IPS-NIHi7 (cell line): ENCODE measurements around the gene GPR17.

Experiments used
- DNase-seq: peaks from one replicate; pipeline ENCODE4 v3.0.0; 2012; ENCODE audit warnings: mixed read lengths; ENCODE audit errors: extremely low spot score

The GPR17 gene

GRCh38 chr2:127630096-127630863 is 15.7 kb upstream of the GPR17 start:
- DNase-seq, result no peak

DNA sequence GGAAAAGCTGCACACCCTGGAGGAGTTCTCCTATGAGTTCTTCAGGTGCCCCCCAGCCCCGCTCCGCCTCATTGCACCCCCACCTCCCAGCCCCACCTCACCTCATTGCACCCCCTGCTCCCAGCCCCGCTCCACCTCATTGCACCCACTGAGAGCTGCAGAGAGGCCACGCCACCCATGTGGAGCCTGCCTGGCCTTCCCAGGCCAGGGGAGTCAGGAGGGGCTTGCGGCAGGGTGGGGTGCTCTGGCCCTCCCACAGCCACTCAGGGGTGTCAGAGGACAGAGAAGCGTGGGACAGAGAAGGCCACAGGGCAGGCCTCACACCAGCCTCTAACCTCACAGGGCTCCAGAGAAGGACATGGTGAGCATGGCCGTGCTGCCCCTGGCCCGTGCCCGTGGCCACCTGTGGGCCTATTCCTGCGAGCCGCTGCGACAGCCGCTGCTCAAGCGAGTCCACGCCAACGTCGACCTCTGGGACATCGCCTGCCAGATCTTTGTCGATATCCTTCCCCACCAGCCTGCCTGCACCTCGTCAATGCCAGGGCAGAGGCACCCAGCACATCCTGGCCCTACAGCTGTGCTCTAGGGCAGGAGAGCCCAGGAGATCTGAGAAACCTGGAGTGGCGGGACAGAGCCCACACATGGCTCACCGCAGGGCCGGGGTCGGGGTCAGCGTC is 15.0 kb upstream of the GPR17 start:
- DNase-seq, result no peak

GRCh38 chr2:127631541-127631996 is 14.4 kb upstream of the GPR17 start:
- no peak for DNase-seq

GRCh38 chr2:127631997-127632581 is 13.9 kb upstream of the GPR17 start:
- no peak for DNase-seq

- no peak for DNase-seq
These were observed 13.1 kb upstream of the GPR17 start for GRCh38 chr2:127632592-127633489.

DNA sequence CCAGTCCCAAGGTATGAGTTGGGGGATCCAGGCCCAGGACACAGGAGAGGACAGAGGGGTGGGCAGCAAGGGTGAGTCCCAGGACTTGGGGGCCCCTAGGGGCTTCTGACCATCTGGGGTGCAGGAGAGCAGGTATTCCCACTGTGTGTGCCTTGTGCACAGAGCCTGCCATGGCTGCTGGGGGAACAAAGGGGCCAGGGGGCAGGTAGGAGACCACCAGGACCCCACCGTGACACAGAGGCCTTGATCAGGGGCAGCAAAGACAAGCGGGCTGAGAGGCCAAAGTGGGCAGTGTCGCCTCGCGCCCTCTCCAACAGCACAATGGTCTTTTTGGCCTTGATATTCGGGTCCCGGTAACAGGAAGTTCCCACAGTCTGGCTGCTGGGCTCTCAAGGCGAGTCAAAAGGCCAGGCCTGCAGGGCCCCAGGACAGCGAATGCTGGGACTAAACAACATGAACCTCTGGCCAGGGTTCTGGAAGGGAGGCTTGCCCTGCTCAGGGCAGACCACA is 12.3 kb upstream of the GPR17 start:
- DNase-seq, result no peak

DNA sequence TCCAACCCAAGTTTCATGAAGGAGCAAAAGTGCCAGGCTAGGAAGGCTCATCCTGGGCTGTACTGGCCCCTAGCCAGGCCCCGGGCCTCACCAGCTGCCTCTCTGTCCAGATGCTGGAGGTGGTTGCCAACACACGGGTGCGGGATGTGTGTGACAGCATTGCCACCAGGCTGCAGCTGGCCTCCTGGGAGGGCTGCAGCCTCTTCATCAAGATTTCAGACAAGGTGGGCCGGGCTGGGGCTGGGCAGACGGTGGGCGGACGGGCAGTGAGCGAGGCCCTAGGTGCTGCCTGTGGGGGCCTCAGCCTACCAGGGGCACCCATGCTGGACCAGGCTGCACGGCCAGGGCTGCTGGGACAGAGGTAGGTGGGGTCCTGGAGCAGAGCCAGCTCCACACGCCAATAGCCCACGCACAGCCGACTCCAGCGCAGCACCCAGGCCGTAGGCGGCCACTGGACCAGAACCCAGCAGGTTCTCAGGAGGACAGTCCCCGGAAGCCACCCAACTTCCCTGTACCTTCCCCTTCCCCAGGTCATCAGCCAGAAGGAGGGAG is 11.8 kb upstream of the GPR17 start:
- DNase-seq, result no peak

DNA sequence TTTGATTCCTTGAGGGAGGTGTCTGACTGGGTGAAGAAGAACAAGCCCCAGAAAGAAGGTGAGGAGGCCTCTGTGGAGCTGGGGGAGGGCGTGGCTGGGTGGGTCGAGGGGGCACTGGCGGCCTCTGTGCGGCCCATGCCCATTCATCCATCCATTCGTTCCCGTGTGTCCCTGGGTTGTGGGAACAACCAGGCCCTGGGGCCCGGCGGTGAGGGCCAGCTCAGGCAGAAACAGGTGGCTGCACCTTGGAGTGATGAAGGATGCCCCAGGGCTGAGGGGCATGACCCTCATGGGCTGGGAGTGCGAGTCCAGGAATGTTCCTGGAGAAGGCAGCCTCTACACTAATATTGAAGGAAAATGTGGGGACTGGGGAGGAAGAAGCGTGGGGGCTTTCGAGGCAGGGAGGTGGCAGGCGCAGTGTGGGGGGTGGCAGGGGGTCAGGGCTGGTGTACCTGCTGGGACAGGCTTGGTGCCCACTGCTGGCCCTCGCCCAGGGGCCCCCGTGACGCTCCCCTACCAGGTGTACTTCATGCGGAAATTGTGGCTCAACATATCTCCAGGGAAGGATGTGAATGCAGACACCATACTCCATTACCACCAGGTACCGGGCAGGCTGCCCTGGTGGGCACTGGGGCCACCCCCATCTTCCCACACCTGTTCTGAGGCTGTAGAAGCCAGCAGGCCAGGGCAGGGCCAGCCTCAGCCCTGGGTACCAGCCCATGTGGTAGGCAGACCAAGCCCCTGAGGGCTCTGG is 11.2 kb upstream of the GPR17 start:
- no peak for DNase-seq

- DNase-seq, result no peak
These were observed 10.3 kb upstream of the GPR17 start for GRCh38 chr2:127635380-127636237.

DNA sequence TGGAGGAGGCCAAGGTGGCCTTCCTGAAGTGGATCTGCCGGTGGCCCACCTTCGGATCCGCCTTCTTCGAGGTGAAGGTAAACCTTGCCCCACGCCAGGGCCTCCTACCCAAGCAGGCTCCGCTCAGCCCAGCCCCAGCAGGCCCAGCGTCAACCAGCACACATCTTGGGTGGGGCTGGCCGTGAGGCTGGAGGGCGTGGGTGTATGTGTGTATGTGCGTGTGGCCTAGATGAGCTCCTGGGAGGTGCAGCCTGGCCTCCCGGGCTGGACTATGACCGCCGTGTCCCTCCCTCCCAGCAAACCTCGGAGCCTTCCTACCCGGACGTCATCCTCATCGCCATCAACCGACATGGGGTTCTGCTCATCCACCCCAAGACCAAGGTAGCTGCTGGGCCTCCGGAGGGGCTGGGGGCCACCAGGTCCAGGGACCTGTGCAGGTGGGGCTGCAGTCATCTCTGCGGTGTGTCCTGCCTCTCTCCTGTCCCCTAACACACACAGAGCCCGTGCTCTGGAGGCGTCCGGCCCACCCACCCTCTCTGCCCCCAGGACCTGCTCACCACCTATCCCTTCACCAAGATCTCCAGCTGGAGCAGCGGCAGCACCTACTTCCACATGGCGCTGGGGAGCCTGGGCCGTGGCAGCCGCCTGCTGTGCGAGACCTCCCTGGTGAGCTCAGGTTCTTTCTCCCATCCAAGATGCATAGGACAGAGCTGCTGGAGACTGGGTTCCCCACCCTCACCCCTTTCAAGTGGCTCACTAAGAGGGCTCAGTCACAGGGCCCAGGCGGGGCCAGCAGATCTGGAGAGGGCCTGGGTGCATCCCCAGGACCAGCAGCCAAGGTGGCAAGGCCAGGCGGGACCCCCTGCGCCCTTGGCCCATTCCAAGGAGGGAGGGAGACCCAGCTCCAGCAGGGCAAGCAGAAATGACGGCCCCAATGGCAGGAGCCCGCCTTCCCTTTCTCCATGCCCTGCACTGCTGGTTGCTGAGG is 9.4 kb upstream of the GPR17 start:
- no peak for DNase-seq

- DNase-seq, result no peak
These were observed 8.7 kb upstream of the GPR17 start for GRCh38 chr2:127637236-127637630.

DNA sequence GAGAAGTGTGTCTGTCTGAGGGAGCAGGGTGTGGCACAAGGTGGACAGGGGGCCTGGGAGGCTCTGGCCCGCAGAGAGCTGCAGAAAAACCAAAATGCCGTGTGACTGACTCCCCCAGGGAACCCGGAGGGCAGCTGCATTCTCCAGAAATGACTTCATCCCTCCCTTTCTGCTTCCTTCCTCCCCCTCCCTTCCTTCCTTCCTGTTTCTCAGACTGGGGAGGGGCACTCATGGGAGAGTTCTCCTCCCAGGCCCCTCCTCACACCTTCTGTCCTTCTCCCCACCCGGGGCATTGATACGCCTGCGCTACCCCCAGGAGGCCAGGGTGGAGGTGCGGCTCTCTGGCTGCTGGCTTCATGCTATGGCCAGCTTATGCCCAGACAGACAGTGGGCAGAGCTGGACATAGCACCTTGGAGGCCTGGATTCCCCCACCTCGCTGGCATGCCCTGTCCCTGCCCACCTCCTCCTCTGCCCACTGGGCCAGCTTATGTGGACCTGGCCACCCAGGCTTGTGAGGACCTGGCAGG is 8.2 kb upstream of the GPR17 start:
- peak; percentile 84 for DNase-seq

DNA sequence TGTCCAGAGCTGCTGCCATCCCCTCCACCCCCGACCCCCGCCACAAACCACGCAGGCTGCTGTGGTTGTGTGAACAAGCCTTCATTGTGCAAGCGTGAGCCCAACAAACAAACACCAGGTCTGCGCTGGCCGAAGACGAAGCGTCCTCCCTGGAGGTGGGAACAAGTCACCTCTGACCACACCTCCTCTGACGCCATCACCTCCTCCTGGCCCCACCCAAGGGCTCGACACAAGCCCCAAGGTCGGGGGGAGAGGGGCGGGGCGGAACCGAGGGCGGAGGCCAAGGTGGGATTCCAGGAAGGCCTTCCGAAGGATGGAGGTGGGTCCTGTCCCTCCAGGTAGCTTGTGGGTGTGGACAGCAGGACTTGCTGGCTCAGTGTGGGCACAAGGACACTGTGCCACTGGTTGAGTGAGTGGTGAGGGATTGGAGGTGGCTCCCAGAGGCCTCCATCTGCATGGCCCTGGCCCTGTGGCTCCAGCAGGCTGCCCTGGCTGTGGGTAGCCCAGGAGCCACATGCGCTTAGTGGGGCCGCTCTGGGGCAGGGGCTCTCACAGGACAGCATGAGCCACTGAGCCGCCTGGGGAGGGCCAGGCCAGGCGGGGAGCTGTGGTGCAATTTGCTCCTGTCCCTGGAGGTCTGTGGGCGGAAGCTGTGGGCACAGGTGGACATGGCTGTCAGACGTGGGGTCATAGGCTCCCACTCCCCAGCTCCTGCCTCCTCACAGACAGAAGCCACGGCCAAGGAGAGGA is 7.4 kb upstream of the GPR17 start:
- DNase-seq, result peak; percentile 87

- DNase-seq, result no peak
These were observed 6.9 kb upstream of the GPR17 start for GRCh38 chr2:127639111-127639474.

DNA sequence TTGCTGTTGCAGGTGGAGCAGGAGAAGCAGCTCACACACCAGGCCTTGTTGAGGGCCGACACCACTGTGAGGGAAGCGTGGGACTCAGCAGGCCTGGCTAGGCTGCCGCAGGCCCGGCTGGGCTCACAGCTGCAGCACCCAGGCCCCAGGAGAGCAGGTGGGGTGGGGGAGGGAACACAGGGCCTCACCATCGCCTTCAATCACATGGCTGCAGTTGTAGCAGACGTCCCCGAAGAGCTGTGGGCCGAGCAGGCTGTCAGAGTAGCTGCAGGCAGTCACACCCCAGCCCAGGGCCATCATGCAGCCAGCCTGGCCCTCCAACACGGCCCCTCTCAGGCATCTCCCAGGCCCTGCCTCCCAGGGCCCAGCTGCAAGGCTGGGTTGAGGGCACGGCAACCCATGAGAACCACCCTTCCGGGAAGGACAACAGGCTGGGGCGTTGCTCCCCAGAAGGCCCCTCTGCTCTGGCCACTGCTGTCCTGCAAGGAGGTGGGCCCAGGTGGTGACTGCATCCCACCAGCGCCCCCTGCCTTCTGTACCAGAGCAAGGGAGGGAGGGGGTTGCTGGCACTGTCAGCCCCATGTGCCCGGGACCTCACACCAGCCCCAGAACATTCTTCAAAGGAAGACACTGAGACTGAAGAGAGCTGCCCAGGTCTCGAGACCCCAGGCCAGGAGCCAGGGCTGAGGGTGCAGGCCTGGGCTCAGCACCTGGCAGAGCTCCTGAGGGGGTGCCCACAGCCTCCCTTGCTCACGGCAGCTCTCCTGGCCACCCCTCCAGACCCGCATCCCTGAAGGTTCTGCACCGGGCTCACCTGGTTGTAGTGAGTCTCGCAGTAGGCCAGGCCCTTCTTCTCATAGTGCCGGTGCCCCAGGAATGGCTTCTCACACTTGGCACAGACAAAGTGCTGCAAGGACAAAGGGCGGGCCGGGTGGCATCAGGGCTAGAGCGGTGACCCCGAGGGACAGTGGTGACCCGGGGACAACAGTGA is 5.6 kb upstream of the GPR17 start:
- peak; percentile 74 for DNase-seq

GRCh38 chr2:127641133-127641532 is 4.8 kb upstream of the GPR17 start:
- no peak for DNase-seq
